Stimulated activated CD8-positive, alpha-beta memory T cell treated with anti-CD3 and anti-CD28 coated beads, Interleukin-12 subunit alpha, Interleukin-12 subunit beta, amount 100 ng/mL, for 4 hours (primary cell): Measurements from ENCODE around the gene TNNT2.

Experiments used
- DNase-seq: peaks from one replicate; pipeline ENCODE4 v3.0.0-alpha.2; 2020; ENCODE audit warnings: low read depth

TNNT2 gene

GRCh38 chr1:201356701-201357100 lies 20.8 kb downstream of the TNNT2 start:
- DNase-seq = no peak

- no peak for DNase-seq
Observed at GRCh38 chr1:201356236-201356635, 21.2 kb downstream of the TNNT2 start.

DNA sequence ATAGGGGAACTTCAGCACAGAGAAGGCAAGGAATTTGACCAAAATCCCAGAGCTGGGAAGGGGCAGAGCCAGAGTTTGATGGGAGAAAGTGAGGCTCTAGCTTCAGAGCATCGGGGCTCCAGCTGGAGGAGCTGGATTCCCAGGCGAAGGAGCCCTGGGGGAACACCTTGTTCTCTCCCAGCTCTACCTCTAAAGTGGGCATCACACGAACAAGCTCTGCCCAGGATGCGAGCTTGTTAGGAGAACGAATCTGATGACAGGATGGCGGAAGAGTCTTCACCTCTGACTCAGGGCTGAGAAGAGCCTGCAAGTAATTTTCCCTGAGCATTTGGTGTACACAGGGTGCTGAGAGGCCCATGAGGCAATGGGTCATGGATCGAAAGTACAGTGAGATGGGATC lies 22.0 kb downstream of the TNNT2 start:
- DNase-seq = no peak

DNA sequence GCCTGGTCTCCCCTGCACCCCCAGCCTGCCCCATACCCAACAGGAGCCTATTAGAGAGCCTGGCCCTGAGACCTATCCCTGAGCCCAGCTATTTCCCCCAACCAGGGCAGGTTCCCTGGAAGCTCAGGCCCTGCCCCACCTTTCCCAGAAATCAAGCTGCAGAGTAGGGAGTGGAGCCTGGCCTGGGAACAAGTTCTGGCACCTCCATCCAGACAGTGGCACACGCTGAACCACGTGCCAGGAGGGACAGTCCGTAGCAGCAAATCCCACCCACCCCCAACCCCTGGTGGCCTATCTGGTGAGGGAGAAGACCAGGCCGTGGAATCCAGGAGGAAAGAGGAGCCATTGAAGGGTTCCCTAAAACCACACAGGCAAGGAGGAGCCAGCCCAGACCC lies 22.6 kb downstream of the TNNT2 start:
- DNase-seq = no peak

- no peak for DNase-seq
Observed at GRCh38 chr1:201354151-201354900, 23.2 kb downstream of the TNNT2 start.

GRCh38 chr1:201353186-201353940 lies 24.1 kb downstream of the TNNT2 start:
- DNase-seq = no peak

DNA sequence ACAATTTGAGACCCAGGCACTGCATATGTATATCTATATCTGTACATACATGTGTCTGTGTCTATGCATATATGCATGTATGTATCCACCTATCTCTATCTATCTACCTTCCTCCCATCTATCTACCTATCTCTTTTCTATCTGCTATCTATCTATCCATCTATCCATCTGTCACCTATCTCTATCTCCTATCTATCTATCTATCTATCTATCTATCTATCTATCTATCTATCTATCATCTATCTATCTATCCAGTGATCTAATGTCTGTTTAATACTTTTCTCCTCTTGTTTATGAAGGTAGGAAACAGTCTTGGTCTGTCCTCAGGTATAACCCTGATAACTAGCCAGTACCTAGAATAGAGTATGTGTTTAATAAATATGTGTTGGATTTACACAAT lies 25.9 kb downstream of the TNNT2 start:
- no peak for DNase-seq

DNA sequence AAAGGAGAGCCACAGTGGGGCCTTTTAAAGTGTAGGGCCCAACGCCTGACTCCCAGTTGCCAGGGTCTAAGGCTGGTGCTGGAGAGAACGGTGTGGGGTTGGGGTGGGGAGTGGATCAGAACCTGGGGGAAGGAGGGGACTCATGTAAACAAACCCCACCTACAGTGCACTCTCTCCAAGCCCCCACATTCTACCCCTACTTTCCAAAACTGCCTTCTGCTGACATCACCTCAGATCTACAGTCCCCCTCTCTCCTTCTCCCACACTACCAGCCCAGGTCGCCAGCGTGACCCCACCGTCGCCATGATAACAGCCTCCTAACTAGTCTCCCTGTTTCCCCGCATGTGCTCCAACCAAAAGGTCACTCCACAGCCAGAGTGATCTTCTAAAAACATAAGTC lies 26.6 kb downstream of the TNNT2 start:
- DNase-seq = no peak

DNA sequence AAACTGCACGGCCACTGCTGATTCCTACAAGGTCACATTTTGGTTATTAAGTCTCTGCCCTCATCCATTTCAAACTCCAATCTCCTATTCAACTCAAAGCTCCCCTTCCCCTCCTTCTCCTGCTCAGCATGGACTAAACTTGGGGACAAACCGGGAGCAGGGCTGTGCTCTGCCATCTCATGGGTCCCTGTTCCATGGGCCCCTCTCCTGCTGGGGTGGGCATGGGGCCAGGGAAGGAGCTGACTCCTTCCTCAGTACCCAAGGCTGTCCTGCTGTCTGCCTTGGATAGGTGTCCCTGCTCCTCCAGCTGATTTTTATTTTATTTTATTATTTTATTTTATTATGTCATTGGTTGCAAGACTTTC lies 27.1 kb downstream of the TNNT2 start:
- DNase-seq = no peak

DNA sequence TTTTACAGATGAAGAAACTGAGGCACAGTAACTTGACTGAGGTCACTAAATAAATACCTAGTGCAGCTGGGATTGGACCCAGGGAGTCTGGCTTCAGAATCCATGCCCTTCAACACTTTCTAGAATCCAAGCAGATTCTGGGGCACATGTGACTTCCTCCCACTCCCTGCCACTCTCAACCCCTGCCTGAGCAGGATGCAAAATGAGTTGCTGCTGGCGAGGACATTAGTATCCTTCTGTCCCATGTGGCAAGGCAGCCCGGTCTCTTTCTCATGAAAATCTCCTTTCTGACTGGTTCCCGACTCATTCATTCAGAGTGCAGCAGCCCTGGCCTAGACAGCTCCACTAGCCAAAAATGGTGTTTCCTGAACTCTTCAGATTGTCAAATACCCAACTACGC lies 28.4 kb downstream of the TNNT2 start:
- no peak for DNase-seq

DNA sequence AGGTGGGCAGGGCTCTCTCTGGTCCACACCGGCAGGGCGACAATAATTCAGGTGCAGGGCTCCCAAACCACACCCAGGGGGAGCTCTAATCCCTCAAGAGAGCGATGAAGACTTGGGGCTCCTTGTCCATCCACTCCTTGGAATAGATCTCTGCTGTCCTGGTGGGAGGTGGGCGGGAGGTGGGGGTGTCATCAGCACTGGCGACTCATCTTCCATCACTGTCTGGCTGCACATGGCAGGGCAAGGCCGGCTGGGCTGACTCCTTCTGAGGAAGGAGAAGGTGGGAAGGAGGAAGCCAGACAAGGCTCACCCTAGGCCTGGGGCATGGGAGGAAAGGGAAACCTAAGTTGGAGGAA lies 29.3 kb downstream of the TNNT2 start:
- DNase-seq = no peak

DNA sequence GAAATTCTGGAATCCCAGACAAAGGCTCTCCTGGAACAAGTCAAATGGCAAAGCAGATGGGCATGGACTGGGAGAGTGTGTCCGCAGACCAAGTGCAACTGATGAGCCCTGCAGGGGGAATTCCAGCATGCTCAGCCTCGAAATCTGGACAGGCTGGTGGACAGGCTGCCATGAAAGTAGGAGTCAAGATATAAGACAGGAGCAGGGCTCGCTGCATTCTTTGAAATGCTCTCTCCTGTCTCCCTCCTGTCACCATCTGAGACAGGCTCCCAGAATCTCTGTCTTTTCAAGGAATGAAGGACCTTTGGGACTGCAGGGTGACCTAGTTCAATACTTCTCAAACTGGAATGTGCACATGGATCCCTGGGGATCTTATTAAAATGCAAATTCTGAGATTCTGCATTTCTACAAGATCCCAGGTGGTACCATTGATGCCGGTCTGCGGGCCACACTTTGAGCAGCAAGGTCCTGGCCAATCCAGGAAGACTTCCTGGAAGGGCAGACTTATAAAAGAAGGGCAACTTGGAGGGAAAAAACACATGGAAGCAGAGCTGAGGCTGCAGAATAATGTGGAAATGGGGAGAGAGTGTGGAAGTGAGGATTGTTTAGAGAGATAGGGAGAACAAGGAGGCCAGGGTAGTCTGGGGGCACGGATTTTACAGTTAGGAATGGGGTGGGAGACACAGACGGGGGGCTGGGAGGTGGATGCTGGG lies 29.8 kb downstream of the TNNT2 start:
- no peak for DNase-seq

GRCh38 chr1:201346987-201347386 lies 30.5 kb downstream of the TNNT2 start:
- DNase-seq = no peak

- DNase-seq = no peak
Observed at GRCh38 chr1:201346337-201346939, 31.0 kb downstream of the TNNT2 start.

DNA sequence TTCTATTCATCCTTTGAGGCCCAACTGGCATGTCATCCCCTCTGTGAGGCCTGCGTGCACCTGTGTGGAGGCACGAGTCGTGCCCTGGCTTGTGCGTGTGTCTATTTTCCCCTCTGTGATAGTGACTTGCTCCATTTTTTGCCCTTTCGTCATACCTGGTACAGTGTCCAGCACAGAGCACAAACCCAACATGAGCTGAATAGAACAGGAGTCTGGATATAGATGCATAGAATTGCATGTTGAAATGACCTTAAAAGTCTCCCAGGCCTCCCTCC lies 32.5 kb downstream of the TNNT2 start:
- DNase-seq = no peak

DNA sequence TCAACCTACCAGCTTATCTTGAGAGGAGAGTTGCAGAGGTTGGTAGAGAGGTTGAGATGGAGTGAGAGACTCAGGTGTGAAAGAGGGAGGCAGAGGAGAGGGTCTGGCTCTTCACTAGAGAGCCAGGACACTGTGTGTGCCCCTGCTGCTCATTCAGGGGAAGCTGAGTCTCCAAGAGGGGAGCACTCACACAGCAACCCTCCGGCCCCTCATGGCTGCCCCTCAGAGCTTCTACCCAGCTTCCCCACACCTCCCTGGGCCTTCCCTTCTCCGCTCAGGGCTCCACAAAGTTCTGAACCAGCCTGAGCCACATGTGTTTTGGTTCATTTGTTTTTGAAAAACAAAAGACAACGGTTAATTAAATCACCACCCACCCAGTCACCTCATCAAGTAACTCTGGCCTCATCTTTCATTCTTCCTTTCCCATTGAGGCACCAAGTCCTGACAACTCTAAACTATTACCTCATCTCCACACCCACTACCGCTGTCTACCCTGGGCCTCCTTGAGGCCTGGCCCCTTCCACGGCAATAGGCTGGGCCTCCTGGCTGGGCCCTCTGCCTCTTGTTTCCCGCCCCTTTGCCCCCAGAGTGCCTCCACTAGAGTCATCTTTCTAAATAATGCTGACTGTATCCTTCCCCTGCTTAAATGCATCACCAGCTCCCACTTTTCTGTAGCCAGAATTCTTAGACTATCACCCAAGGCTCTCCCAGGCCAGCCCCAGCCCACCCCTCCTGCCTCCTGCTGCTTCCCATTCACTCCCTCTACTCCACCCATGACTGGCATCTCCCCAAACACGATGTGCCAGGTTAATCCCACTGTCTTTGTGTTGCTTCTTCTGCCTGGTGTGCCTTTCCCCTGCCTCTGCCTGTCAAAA lies 33.0 kb downstream of the TNNT2 start:
- DNase-seq = no peak

DNA sequence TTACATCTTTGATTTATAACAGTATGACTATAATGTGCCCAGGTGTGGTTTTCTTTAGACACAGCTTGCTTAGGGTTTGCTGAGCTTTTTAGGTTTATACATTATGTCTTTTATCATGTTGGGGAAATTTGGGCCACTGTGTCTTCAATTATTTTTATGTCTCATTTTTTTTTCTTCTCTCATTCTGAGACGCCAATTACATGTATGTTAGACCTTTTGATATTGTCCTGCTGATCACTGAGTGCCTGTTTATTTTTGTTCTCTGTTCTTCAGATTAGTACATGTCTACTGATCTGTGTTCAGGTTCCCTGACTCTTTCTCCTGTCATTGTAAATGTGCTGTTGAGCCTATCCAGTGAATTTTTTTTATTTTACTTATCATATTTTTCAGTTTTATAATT lies 36.1 kb downstream of the TNNT2 start:
- no peak for DNase-seq

GRCh38 chr1:201336711-201337450 lies 40.6 kb downstream of the TNNT2 start:
- DNase-seq = no peak

GRCh38 chr1:201335901-201336300 lies 41.6 kb downstream of the TNNT2 start:
- DNase-seq = no peak

GRCh38 chr1:201335174-201335870 lies 42.2 kb downstream of the TNNT2 start:
- DNase-seq = no peak
